GM23338 (cell line): ENCODE results near the gene ZNF70. TPM values are rescaled to one million over a fixed set of nuclear protein-coding genes. Genes with fewer than 3 reads are reported as not detected.

ENCODE experiments used
- ATAC-seq: fragments of 200-7000 bp; cut with Tn5 transposase; 3 replicates; pipeline ENCODE4 v1.9.1; 2020
- DNase-seq: peaks from one replicate; pipeline ENCODE4 v3.0.0-alpha.2; 2015; ENCODE audit warnings: low spot score
- H2AFZ ChIP-seq: fragments of 200-600 bp; sonication (generic); 2 replicates; pipeline ENCODE4 v1.8.0; 2016; ENCODE audit warnings: antibody characterized with exemption, mild to moderate bottlenecking, moderate library complexity
- H3F3A ChIP-seq: fragments of 200-600 bp; sonication (generic); replicated peaks from 2 replicates; pipeline ENCODE4 v1.8.0; 2017; ENCODE audit warnings: antibody characterized with exemption, mixed run types, low read depth
- H3K27ac ChIP-seq: fragments of 200-600 bp; sonication (generic); 2 replicates; pipeline ENCODE4 v1.6.1; 2016; ENCODE audit warnings: low read depth
- H3K27me3 ChIP-seq: fragments of 200-600 bp; sonication (generic); 2 replicates; pipeline ENCODE4 v1.8.0; 2016; ENCODE audit warnings: mild to moderate bottlenecking, mixed run types, moderate library complexity; ENCODE audit not compliant: insufficient read depth
- H3K36me3 ChIP-seq: fragments of 200-600 bp; sonication (generic); 2 replicates; pipeline ENCODE4 v1.8.0; 2016; ENCODE audit warnings: mild to moderate bottlenecking; ENCODE audit not compliant: insufficient read depth
- H3K4me1 ChIP-seq: fragments of 200-600 bp; sonication (generic); 2 replicates; pipeline ENCODE4 v1.8.0; 2016; ENCODE audit warnings: mild to moderate bottlenecking, moderate library complexity; ENCODE audit not compliant: insufficient read depth
- H3K4me2 ChIP-seq: fragments of 200-600 bp; sonication (generic); 2 replicates; pipeline ENCODE4 v1.7.1; 2017; ENCODE audit warnings: mixed run types
- H3K4me3 ChIP-seq: fragments of 200-600 bp; sonication (generic); 2 replicates; pipeline ENCODE4 v1.6.1; 2016; ENCODE audit warnings: mixed run types
- H3K79me2 ChIP-seq: fragments of 200-600 bp; sonication (generic); replicated peaks from 2 replicates; pipeline ENCODE4 v1.8.0; 2017; ENCODE audit warnings: mild to moderate bottlenecking; ENCODE audit not compliant: insufficient read depth
- H3K9me2 ChIP-seq: fragments of 200-600 bp; sonication (generic); 2 replicates; pipeline ENCODE4 v1.8.0; 2017; ENCODE audit not compliant: insufficient read depth
- H4K20me1 ChIP-seq: fragments of 200-600 bp; sonication (generic); replicated peaks from 2 replicates; pipeline ENCODE4 v1.8.0; 2017; ENCODE audit warnings: mild to moderate bottlenecking; ENCODE audit not compliant: insufficient read depth
- H3K27ac Mint-ChIP-seq: 2 replicates; pipeline ENCODE4 v1.8.0; 2020; ENCODE audit warnings: inconsistent platforms, mild to moderate bottlenecking, moderate library complexity, mixed read lengths
- H3K27me3 Mint-ChIP-seq: 3 replicates; pipeline ENCODE4 v1.8.0; 2022; ENCODE audit warnings: low read depth, mild to moderate bottlenecking, moderate library complexity, mixed read lengths, inconsistent platforms; ENCODE audit not compliant: insufficient read depth, poor library complexity
- H3K36me3 Mint-ChIP-seq: 3 replicates; pipeline ENCODE4 v1.8.0; 2021; ENCODE audit warnings: low read depth, mild to moderate bottlenecking, inconsistent platforms, moderate library complexity, mixed read lengths
- H3K4me1 Mint-ChIP-seq: 3 replicates; pipeline ENCODE4 v1.8.0; 2020; ENCODE audit warnings: mild to moderate bottlenecking, inconsistent platforms, mixed read lengths
- H3K4me3 Mint-ChIP-seq: 3 replicates; pipeline ENCODE4 v1.8.0; 2021; ENCODE audit warnings: moderate library complexity, mild to moderate bottlenecking, inconsistent platforms, mixed read lengths
- H3K9me3 Mint-ChIP-seq: 3 replicates; pipeline ENCODE4 v1.8.0; 2020; ENCODE audit warnings: moderate library complexity, mild to moderate bottlenecking, inconsistent platforms, mixed read lengths
- CREB1 ChIP-seq: fragments of 250-450 bp; sonication (Bioruptor Pico); IDR thresholded peaks from 2 replicates; pipeline ENCODE4 v1.5.0; 2020; ENCODE audit warnings: low read depth, mild to moderate bottlenecking, moderate library complexity
- CTCF ChIP-seq, 2 experiments: fragments of 200-600 bp in 1 of 2; sonication (generic) in 1 of 2; conservative IDR thresholded peaks; 2 replicates each; pipeline versions ENCODE4 v1.5.1 to v1.6.1; 2016 to 2017; ENCODE audit warnings: antibody characterized with exemption in 2 of 2, low read depth in 2 of 2, mild to moderate bottlenecking in 2 of 2, moderate library complexity in 1 of 2
- ETS1 ChIP-seq: IDR thresholded peaks from 2 replicates; pipeline ENCODE4 v1.6.1; 2016; ENCODE audit warnings: antibody characterized with exemption
- NANOG ChIP-seq: IDR thresholded peaks from 2 replicates; pipeline ENCODE4 v1.6.1; 2016; ENCODE audit warnings: antibody characterized with exemption, borderline replicate concordance
- POLR2AphosphoS5 ChIP-seq: IDR thresholded peaks from 2 replicates; pipeline ENCODE4 v1.6.1; 2016; ENCODE audit warnings: antibody characterized with exemption, low read depth
- REST ChIP-seq: IDR thresholded peaks from one replicate; pipeline ENCODE4 v1.6.1; 2018; ENCODE audit warnings: antibody characterized with exemption; ENCODE audit not compliant: unreplicated experiment
- STAT1 ChIP-seq: IDR thresholded peaks from one replicate; pipeline ENCODE4 v1.6.1; 2016; ENCODE audit warnings: antibody characterized with exemption; ENCODE audit not compliant: unreplicated experiment
- ZNF462 ChIP-seq: fragments of 250-450 bp; sonication (Bioruptor Pico); IDR thresholded peaks from 2 replicates; pipeline ENCODE4 v1.5.0; 2020; ENCODE audit warnings: mild to moderate bottlenecking, moderate library complexity
- polyA plus RNA-seq: library from polyadenylated mRNA; unstranded; fragments of >200 nt; fragmentation: Nextera tagmentation; extraction: Ambion mirVana; gene quantifications from 2 replicates; pipeline ENCODE4 v1.2.1, GENCODE V29; 2016
- total RNA-seq: library from RNA; depleted of rRNA; stranded (reverse); fragments of >200 nt; shearing (Covaris generic); gene quantifications from 2 replicates; pipeline ENCODE4 v1.2.3, GENCODE V29; 2014

ZNF70 gene
- total and polyA plus RNA-seq, 2 experiments from 2014 or later, result 0.45 to 2.6 TPM

- TF ChIP-seq CTCF (conservative IDR thresholded peaks at IDR 0.05; ENCODE audit: low read depth in 2 of 2) (no peak), NANOG (no peak), STAT1 (no peak), ZNF462 (CRISPR knock-in tag) (no peak)
These were observed 31.8 kb upstream of the ZNF70 start (continued) for GRCh38 chr22:23782703-23783102.

- Histone ChIP-seq H3K4me1 (peaks cover 6% of the 10 kb centered on the region; the same call in 1 of the 2 replicates), H3K27me3 (no peaks in the 10 kb centered on the region), H2AFZ (no peak overlapping the region), H3K9me2 (no peaks in the 10 kb centered on the region), H3K4me2 (no peak overlapping the region), H4K20me1 (no peaks in the 10 kb centered on the region), H3K36me3 (no peaks in the 10 kb centered on the region), H3F3A (0 out of 2 replicates have a peak, but pooled peaks cover 6% of the 10 kb centered on the region), H3K4me3 (no peak overlapping the region), H3K79me2 (no peaks in the 10 kb centered on the region), H3K27ac (no peak overlapping the region)
- Mint-ChIP-seq H3K27me3 (peaks cover 6% of the 10 kb centered on the region), H3K27ac (no peak overlapping the region), H3K4me3 (no peak overlapping the region), H3K36me3 (no peaks in the 10 kb centered on the region; the same call in 2 of the 3 replicates), H3K9me3 (no peaks in the 10 kb centered on the region), H3K4me1 (peaks cover 6% of the 10 kb centered on the region; the same call in 2 of the 3 replicates)
- no peak for DNase-seq
- ATAC-seq, result no peak
- TF ChIP-seq REST, result no peak
- TF ChIP-seq ETS1, result no peak
- TF ChIP-seq CREB1 (CRISPR knock-in tag), result no peak
- TF ChIP-seq NANOG, result no peak
- no peak for TF ChIP-seq CTCF (conservative IDR thresholded peaks at IDR 0.05; ENCODE audit: low read depth in 2 of 2)
- TF ChIP-seq POLR2AphosphoS5, result no peak
These were observed 31.3 kb upstream of the ZNF70 start for GRCh38 chr22:23782252-23782651.
